Measurements from ENCODE around the gene PCYT2. TPM values are rescaled to one million over a fixed set of nuclear protein-coding genes. Genes with fewer than 3 reads are reported as not detected.

PCYT2 gene
- total RNA-seq, 2 experiments from 2014 or later = 41.6 to 44.4 TPM

- Mint-ChIP-seq H3K4me1 (peaks cover 35% of the 10 kb centered on the region), H3K4me3 (peak within 1 kb of the TSS; percentile 91), H3K27me3 (peaks cover 4% of the 10 kb centered on the region), H3K36me3 (ENCODE audit: low read depth) (peaks cover 7% of the 10 kb centered on the region), H3K27ac (peak within 1 kb of the TSS; percentile 94), H3K9me3 (no peaks in the 10 kb centered on the region)
- CTCF ChIA-PET = interaction anchor here (0.7 to 2.7 kb wide), 9 partner anchors 9 to 110 kb away, joined by 3 to 13 read pairs (median 3); partner anchors contain the start of gene DCXR
- DNase-seq = peak; percentile 91
- POLR2A ChIA-PET = interaction anchor here (0.5 to 7.6 kb wide), 12 partner anchors 7 to 226 kb away, joined by 3 to 62 read pairs (median 6); partner anchors contain the start of genes ANAPC11, ARHGDIA, DCXR and MCRIP1
These were observed 16.7 kb upstream of the PCYT2 start, which contains the start of gene MAFG for GRCh38 chr17:81927653-81928543. Gene MAFG (minus strand): TSS chr17:81927735. CDS start chr17:81923185, 4,550 bp downstream.

DNA sequence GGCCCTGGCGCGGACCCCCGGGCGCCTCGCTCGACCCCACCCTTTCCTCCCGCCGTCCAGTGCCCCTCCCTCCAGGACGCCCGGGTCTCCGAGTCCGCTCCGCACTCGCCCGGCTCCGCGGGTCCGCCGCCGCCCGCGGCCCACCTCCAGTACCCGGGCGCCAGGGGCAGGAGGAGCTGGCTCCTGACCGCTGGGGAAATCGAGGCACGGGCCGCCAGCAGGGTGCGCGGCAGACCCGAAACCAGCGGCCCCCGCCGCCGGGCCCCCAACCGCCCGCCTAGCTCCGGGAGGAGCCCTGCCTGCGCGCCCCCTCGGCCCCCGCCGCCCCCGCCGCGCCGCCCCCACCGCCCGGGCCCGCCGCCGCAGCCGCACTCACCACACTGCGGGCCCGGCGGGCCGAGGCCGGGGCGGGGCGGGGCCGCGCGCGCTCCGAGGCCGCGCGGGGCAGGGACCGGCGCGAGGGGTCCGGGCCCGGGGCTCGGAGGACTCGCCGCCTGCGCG, 16.0 kb upstream of the PCYT2 start:
- Mint-ChIP-seq H3K27me3 (peaks cover 4% of the 10 kb centered on the region), H3K4me1 (peaks cover 38% of the 10 kb centered on the region), H3K36me3 (ENCODE audit: low read depth) (peaks cover 11% of the 10 kb centered on the region), H3K9me3 (no peaks in the 10 kb centered on the region), H3K27ac (peak overlapping the region; percentile 64), H3K4me3 (peak overlapping the region; percentile 61)
- ChIA-PET POLR2A (interaction anchor here (0.5 to 7.6 kb wide), 18 partner anchors 8 to 225 kb away, joined by 3 to 62 read pairs (median 4); partner anchors contain the start of genes ANAPC11, ARHGDIA, DCXR and FASN), CTCF (interaction anchor here (0.7 to 2.7 kb wide), 9 partner anchors 9 to 111 kb away, joined by 3 to 13 read pairs (median 3); partner anchors contain the start of gene DCXR)
- no peak for DNase-seq

DNA sequence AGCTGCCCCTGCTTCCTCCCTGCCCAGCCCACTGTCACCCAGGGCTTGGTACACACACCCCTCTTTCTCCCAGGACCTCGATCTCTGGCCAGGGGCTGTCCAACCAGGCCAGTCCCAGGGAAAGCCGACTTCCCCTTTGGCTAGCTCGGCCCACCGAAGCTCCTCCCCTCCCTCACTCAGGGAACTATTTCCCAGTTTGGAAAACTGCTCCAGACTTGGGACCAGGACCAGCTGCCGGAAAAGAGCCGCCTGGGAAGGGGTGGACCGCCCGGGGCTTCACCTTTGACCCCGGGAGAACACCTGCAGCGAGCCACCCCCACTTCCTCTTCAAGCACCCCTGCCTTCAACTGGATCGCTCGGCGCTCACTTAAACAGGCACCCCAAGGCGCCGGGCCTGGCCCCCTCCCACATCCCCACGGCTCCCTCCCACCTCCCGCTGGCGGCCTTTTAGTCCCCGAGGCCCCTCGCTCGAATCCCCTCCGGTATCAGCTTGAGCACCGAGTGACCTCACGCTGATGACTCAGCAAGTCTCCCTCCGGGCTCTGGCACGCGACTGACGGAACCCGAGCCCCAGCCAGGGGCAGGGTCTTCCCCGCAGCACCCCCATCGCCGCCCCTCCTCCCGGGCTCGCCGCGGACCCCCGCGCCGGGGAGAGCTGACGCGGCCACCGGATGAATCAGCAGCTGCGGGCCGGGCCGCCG, 15.4 kb upstream of the PCYT2 start:
- Mint-ChIP-seq H3K36me3 (ENCODE audit: low read depth) (peaks cover 13% of the 10 kb centered on the region), H3K4me1 (peaks cover 39% of the 10 kb centered on the region), H3K27ac (peak overlapping the region; percentile 94), H3K4me3 (peak overlapping the region; percentile 91), H3K9me3 (no peaks in the 10 kb centered on the region), H3K27me3 (peaks cover 4% of the 10 kb centered on the region)
- POLR2A ChIA-PET = interaction anchor here (0.8 to 7.6 kb wide), 19 partner anchors 9 to 523 kb away, joined by 3 to 62 read pairs (median 4); partner anchors contain the start of genes ARHGDIA, ARL16, CENPX and DCXR
- DNase-seq = peak; percentile 65
- CTCF ChIA-PET = interaction anchor here (0.8 to 2.7 kb wide), 5 partner anchors 10 to 111 kb away, joined by 3 to 13 read pairs (median 5); partner anchors contain the start of gene DCXR

GRCh38 chr17:81925860-81926450, 14.8 kb upstream of the PCYT2 start:
- peaks cover 42% of the 10 kb centered on the region for H3K4me1 Mint-ChIP-seq
- no peaks in the 10 kb centered on the region for H3K9me3 Mint-ChIP-seq
- ChIA-PET POLR2A (interaction anchor here (0.7 to 7.6 kb wide), 17 partner anchors 9 to 523 kb away, joined by 3 to 62 read pairs (median 4); partner anchors contain the start of genes ARHGDIA, ARL16, CENPX and DCXR), CTCF (interaction anchor here (0.8 to 2.7 kb wide), 6 partner anchors 9 to 112 kb away, joined by 3 to 13 read pairs (median 4); partner anchors contain the start of genes DCXR and P4HB)
- peaks cover 16% of the 10 kb centered on the region for H3K36me3 Mint-ChIP-seq (ENCODE audit: low read depth)
- DNase-seq = no peak
- peak overlapping the region; percentile 94 for H3K27ac Mint-ChIP-seq
- H3K27me3 Mint-ChIP-seq = peaks cover 4% of the 10 kb centered on the region
- H3K4me3 Mint-ChIP-seq = peak overlapping the region; percentile 91

DNA sequence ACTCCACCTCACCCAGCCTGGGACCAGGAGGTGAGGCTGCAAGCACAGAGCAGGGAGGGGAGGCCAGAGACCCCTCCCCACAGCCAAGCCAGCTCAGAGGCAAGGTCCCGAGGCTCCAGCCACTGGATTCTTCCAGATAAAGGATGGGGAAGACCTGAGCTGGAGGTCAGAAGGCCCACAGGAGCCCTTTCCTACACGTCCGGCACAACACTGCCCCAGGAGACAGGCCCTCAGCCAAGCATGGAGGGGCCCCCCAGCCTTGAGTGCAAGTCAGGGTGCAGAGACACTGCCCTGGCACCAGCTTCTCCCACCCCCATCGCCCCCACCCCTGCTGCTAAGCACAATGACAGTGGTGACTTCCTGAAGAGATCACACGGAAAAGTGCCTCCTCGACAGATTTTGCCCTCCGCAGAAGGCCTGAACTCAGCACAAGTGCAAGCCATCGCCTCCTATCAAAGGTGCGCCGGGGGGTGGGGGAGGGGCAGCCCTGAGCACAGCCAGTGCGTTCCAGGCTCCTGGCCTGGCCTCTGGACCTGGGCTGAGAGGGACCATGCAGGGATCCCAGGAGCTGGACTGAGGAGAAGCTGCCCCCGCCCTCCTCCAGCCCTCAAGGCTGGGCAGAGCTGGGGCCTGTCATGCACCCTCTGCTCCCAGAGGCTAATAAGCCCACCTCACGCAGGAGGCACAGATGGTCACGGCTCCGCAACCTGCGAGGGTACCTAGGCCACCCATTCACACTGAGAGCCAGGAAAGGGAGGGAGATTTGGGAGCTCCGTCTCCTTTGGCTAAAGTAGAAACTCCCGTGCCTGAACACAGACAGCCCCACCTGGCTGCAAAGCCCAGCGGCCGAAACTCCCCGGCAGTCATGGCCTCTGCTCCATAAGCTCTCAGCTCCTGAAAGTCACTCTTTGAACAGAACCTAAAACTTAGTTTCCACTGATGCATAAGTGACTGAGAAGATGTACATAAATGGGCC, 13.6 kb upstream of the PCYT2 start:
- Mint-ChIP-seq H3K27me3 (peaks cover 4% of the 10 kb centered on the region), H3K36me3 (ENCODE audit: low read depth) (peaks cover 20% of the 10 kb centered on the region), H3K4me1 (peaks cover 43% of the 10 kb centered on the region), H3K27ac (peak overlapping the region; percentile 94), H3K9me3 (no peaks in the 10 kb centered on the region), H3K4me3 (peak overlapping the region; percentile 59)
- ChIA-PET CTCF (interaction anchor here (0.9 to 1.7 kb wide), 3 partner anchors 35 to 64 kb away, joined by 3 to 6 read pairs (median 5); partner anchors contain the start of genes NOTUM and P4HB), POLR2A (interaction anchor here (0.7 to 7.6 kb wide), 12 partner anchors 8 to 525 kb away, joined by 3 to 62 read pairs (median 4); partner anchors contain the start of genes ANAPC11, ARHGDIA, ARL16 and HGS)
- DNase-seq = peak; percentile 57

DNA sequence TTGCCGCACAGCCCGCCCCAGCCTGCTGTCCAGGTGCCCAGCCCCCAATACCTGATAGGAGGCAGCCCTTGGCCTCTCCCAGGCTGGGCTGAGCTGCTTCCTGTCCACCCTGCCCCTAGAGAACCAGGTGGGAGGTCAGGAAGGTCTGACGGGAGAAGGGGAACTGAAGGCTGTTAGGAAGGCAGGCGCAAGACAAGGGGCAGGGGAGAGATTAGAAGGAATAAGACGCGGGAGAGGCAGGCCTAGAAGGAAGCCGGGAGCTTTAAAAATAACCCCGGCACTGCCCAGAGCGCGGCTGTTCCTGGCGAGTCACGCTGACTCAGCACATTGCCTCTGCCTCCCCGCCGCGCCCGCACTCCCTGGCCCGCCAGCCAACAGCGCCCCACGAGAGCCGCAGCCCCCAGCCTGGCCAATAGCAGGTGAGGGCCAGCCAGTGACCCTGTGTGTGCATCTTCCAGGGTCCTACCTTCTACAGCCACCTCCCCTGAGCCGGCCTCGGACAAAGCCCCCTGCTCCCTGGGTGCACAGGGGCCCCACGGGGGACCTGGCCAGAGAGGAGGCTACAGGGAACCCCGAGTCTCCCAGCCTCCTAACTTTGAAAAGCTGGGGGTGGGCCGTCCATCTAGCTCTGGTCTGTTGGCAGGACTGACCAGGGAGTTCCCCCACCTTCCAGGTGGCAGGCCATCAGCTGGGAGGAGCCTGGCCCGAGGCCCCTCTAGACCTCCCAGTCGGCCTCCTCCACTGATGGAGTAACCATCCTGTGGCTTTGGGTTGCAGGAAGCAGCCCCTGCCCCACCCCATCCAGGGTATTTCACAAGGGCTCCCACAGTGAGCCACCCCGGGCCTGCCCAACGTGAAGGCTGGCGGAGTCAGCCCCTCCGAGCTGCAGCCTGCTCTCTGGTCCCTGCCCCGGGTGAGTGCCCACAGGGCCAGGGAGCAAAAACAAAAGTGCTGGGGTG, 12.4 kb upstream of the PCYT2 start:
- peak overlapping the region; percentile 59 for H3K4me3 Mint-ChIP-seq
- peaks cover 51% of the 10 kb centered on the region for H3K4me1 Mint-ChIP-seq
- POLR2A ChIA-PET = interaction anchor here (0.7 to 7.6 kb wide), 9 partner anchors 11 to 221 kb away, joined by 3 to 62 read pairs (median 4); partner anchors contain the start of genes ANAPC11, ARHGDIA, FASN and MRPL12
- peaks cover 30% of the 10 kb centered on the region for H3K36me3 Mint-ChIP-seq (ENCODE audit: low read depth)
- H3K27ac Mint-ChIP-seq = peak overlapping the region; percentile 83
- DNase-seq = no peak
- no peaks in the 10 kb centered on the region for H3K9me3 Mint-ChIP-seq
- peaks cover under 1% of the 10 kb centered on the region for H3K27me3 Mint-ChIP-seq
- CTCF ChIA-PET = interaction anchor here (1.7 kb wide), 1 partner anchor 54 kb away, joined by 6 read pairs; no protein-coding TSS in a partner anchor

DNA sequence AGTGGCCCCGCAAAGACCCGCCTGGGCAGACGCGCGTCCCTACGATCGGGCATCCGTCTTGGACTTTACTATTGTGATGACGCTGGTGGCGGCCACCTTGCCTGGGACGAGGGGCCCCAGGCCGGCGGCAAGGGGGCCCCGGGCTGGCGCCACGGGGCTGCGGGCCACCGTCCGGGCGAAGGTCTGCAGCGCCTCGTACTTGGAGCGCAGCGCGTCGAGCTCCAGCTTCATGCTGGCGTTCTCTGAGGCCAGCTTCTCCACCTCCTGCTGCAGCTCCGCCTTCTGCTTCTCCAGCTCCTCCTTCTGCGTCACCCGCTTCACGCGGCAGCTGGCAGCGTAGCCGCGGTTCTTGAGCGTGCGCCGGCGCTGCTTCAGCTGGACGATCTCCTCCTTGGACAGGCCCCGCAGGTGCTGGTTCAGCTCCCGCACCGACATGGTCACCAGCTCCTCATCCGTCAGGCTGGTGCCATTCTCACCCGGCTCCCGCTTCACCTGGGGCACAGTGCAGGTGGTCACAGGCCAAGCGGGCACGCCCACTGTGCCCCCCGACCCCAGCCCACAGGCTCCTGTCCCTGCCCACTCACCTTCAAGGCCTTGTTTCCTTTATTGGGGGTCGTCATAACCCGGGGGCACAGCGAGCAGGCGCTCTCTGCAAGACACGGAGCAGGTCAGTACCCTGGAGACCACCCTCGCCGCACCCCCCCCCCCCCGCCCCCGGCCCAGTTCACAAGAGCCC, 11.5 kb upstream of the PCYT2 start:
- DNase-seq = no peak
- peaks cover 35% of the 10 kb centered on the region for H3K36me3 Mint-ChIP-seq (ENCODE audit: low read depth)
- POLR2A ChIA-PET = interaction anchor here (1.0 to 7.6 kb wide), 2 partner anchors 22 to 52 kb away, joined by 3 to 62 read pairs; partner anchors contain the start of gene ARHGDIA

GRCh38 chr17:81921996-81922565, 10.9 kb upstream of the PCYT2 start:
- no peaks in the 10 kb centered on the region for H3K9me3 Mint-ChIP-seq
- ChIA-PET CTCF (no interaction called here), POLR2A (interaction anchor here (0.9 to 7.6 kb wide), 3 partner anchors 9 to 51 kb away, joined by 3 to 62 read pairs (median 3); partner anchors contain the start of genes ARHGDIA and NPB)
- H3K4me3 Mint-ChIP-seq = no peak overlapping the region
- H3K36me3 Mint-ChIP-seq (ENCODE audit: low read depth) = peaks cover 38% of the 10 kb centered on the region
- no peaks in the 10 kb centered on the region for H3K27me3 Mint-ChIP-seq
- H3K27ac Mint-ChIP-seq = no peak overlapping the region
- no peak for DNase-seq
- peaks cover 62% of the 10 kb centered on the region for H3K4me1 Mint-ChIP-seq

More for the DNA sequence above, 11.5 kb upstream of the PCYT2 start:
- no peak overlapping the region for H3K4me3 Mint-ChIP-seq
- CTCF ChIA-PET = no interaction called here
- no peaks in the 10 kb centered on the region for H3K9me3 Mint-ChIP-seq
- no peaks in the 10 kb centered on the region for H3K27me3 Mint-ChIP-seq
- no peak overlapping the region for H3K27ac Mint-ChIP-seq
- peaks cover 58% of the 10 kb centered on the region for H3K4me1 Mint-ChIP-seq

GRCh38 chr17:81921537-81921862, 10.3 kb upstream of the PCYT2 start:
- H3K27me3 Mint-ChIP-seq = no peaks in the 10 kb centered on the region
- no peak for DNase-seq
- H3K4me3 Mint-ChIP-seq = no peak overlapping the region
- ChIA-PET POLR2A (interaction anchor here (0.9 to 1.1 kb wide), 2 partner anchors 8 to 20 kb away, joined by 3 read pairs; partner anchors contain the start of gene NPB), CTCF (no interaction called here)
- no peak overlapping the region for H3K27ac Mint-ChIP-seq
- no peaks in the 10 kb centered on the region for H3K9me3 Mint-ChIP-seq
- H3K4me1 Mint-ChIP-seq = peaks cover 66% of the 10 kb centered on the region
- H3K36me3 Mint-ChIP-seq (ENCODE audit: low read depth) = peaks cover 41% of the 10 kb centered on the region
